Stimulated activated CD4-positive, alpha-beta T cell treated with anti-CD3 and anti-CD28 coated beads, Interleukin-12 subunit alpha, Interleukin-12 subunit beta, amount 100 ng/mL, for 48 hours (primary cell): ENCODE results near the gene VNN1.
"Not testable (repeated sequence)": the region's sequence is repeated elsewhere in the genome, so short reads cannot be mapped to it uniquely, and the experiment has no call there.

ENCODE experiments used
- DNase-seq, 3 donors: peaks; one replicate each; pipeline ENCODE4 v3.0.0-alpha.2; 2020; ENCODE audit warnings: low read depth in 2 of 3, low spot score in 1 of 3

VNN1 gene

GRCh38 chr6:132673376-132674094, 40.3 kb downstream of the VNN1 start:
- DNase-seq: no peak

GRCh38 chr6:132671295-132671694, 42.6 kb downstream of the VNN1 start:
- DNase-seq: no peak

GRCh38 chr6:132669690-132670291, 44.1 kb downstream of the VNN1 start:
- no peak for DNase-seq

- no peak for DNase-seq
These were observed 47.7 kb downstream of the VNN1 start for GRCh38 chr6:132666118-132666517.

GRCh38 chr6:132664309-132665034, 49.4 kb downstream of the VNN1 start:
- DNase-seq: no peak

GRCh38 chr6:132663661-132664060, 50.2 kb downstream of the VNN1 start:
- no peak for DNase-seq

GRCh38 chr6:132661906-132662305, 51.9 kb downstream of the VNN1 start:
- DNase-seq: no peak

- no peak for DNase-seq
These were observed 54.8 kb downstream of the VNN1 start, which contains the start of gene TAAR1 for GRCh38 chr6:132659082-132659481. TSS of gene TAAR1 (minus strand) at chr6:132659182. CDS start at chr6:132646003, 13,179 bp downstream.

GRCh38 chr6:132651062-132651461, 62.8 kb downstream of the VNN1 start:
- DNase-seq: no peak

- no peak for DNase-seq
These were observed 63.4 kb downstream of the VNN1 start for GRCh38 chr6:132650429-132650828.

- DNase-seq: no peak
These were observed 65.0 kb downstream of the VNN1 start for GRCh38 chr6:132648828-132649227.

- DNase-seq: no peak
These were observed 65.5 kb downstream of the VNN1 start for GRCh38 chr6:132648356-132648755.

GRCh38 chr6:132643547-132643946, 70.3 kb downstream of the VNN1 start:
- DNase-seq: no peak

- not testable (repeated sequence) for DNase-seq
These were observed 76.7 kb downstream of the VNN1 start for GRCh38 chr6:132637135-132637534.

- not testable (repeated sequence) for DNase-seq
These were observed 77.9 kb downstream of the VNN1 start for GRCh38 chr6:132635906-132636305.

GRCh38 chr6:132635288-132635687, 78.6 kb downstream of the VNN1 start:
- not testable (repeated sequence) for DNase-seq

- DNase-seq: no peak
These were observed 79.1 kb downstream of the VNN1 start for GRCh38 chr6:132634796-132635195.

- no peak for DNase-seq
These were observed 80.5 kb downstream of the VNN1 start for GRCh38 chr6:132633362-132633761.
